ENCODE data around the gene PHACTR1. TPM values are rescaled to one million over a fixed set of nuclear protein-coding genes. Genes with fewer than 3 reads are reported as not detected.

Gene PHACTR1
- polyA plus RNA-seq, 2 of the 4 experiments (the other 2 are of a cell fraction) = not detected

DNA sequence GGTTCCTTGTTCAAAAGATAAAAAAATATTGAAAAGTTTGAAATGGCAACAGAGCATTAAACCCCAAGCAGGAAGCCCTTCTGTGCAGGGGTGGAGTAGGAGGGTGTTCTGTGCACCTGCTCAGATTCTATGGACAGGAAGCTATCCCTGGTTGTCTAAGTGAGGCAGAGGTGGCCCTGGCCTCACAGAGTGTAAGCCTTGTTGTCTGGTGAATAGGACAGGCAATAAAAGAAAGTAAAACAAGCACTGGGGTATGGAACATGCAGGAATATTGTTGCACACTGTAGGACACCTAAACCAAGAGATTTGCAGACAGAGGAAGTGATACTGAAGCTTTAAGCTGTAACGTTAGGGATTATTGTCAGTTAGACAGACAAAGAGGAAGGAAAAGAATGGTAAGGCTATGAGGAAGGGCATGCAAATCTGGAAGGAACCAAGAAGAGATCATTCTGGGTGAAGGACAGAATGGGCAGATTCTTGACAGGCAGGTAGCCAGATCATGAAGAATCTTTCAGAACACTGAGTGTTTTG is 545.0 kb downstream of the PHACTR1 start:
- H3K27ac ChIP-seq = no peak overlapping the region
- CTCF ChIA-PET = interaction anchor here (1.5 to 1.6 kb wide), 2 partner anchors 11 to 66 kb away, joined by 3 to 4 read pairs; no protein-coding TSS in a partner anchor
- no peak for FAIRE-seq
- POLR2A ChIA-PET = no interaction called here
- no peak for TF ChIP-seq MAFK (IDR thresholded peaks at IDR 0.05; ENCODE audit: partially characterized antibody)
- TF ChIP-seq GATA3 (IDR thresholded peaks at IDR 0.05; ENCODE audit: borderline replicate concordance) = no peak
- H3K4me1 ChIP-seq = no peaks in the 10 kb centered on the region
- no peak for DNase-seq (ENCODE audit: low read depth in 1 of 2, low spot score in 1 of 2)
- WGBS (ENCODE audit: missing lambda C conversion rate) = 58% methylated on average over 1 of the region's 1 CpG
- no peak for ATAC-seq
- H3K4me3 ChIP-seq = no peak overlapping the region
- no peaks in the 10 kb centered on the region for H3K9me3 ChIP-seq
- no peak overlapping the region for H3K4me2 ChIP-seq

DNA sequence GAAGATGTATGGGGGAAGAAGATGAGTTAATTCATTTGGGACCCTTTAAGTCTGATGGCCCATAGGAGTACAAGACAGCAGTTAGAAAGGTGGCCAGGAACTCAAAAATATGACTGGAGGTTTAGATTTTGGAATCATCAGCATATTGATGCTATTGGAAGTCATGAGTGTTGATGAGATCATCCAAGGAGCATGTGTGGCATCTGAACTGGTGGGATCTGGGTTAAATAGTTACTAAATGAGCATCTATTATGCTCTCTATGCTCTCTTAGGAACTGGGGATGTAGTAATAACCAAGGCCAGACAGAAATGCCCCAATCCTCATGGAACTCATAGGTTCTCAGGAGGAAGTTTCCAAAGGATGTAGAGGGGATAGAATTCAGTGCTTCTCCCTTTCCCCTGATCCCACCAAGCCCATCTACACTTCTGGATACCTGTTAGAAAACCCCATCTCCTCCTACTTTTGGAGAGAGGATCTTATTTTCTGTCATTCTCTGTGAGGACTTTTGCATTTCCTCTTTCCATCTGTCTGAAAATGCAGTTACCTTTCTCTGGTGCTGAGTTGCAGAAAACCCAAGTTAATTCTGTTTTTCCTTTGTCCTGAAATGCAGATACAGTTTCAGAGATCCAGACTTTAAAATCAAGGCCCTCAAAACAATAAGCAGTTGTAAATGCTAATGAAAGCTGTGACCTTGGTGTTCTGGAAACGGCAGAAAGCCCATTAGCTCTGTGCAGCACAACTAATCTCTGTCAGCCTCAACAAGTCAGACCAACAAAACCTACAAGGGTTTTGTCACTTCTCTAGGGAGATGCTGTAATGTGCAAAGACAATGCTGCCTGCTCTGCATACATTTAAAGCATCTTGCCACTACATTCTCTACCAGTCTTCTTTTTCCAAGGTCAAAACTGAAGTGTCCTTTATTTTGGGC is 546.0 kb downstream of the PHACTR1 start:
- Histone ChIP-seq H3K27ac (no peak overlapping the region), H3K9me3 (no peaks in the 10 kb centered on the region), H3K4me2 (no peak overlapping the region), H3K4me3 (no peak overlapping the region), H3K4me1 (no peaks in the 10 kb centered on the region)
- CTCF ChIA-PET = no interaction called here
- POLR2A ChIA-PET = no interaction called here
- TF ChIP-seq JUNB (IDR thresholded peaks at IDR 0.05) = no peak
- TF ChIP-seq RNF2 (IDR thresholded peaks at IDR 0.05; ENCODE audit: borderline replicate concordance, low read depth) = no peak
- no peak for TF ChIP-seq PHF8 (IDR thresholded peaks at IDR 0.05; ENCODE audit: borderline replicate concordance, low read depth)
- no peak for TF ChIP-seq MAZ (IDR thresholded peaks at IDR 0.05; ENCODE audit: borderline replicate concordance, low read depth, low read length)
- TF ChIP-seq GATA3 (IDR thresholded peaks at IDR 0.05; ENCODE audit: borderline replicate concordance) = no peak
- no peak for TF ChIP-seq NR3C1 (IDR thresholded peaks at IDR 0.05)
- TF ChIP-seq SMC3 (IDR thresholded peaks at IDR 0.05) = no peak
- no peak for TF ChIP-seq HOXB13 (CRISPR knock-in tag; IDR thresholded peaks at IDR 0.05; ENCODE audit: low read depth)
- no peak for TF ChIP-seq KDM1A (IDR thresholded peaks at IDR 0.05; ENCODE audit: low read depth)
- TF ChIP-seq, protein P1, sequence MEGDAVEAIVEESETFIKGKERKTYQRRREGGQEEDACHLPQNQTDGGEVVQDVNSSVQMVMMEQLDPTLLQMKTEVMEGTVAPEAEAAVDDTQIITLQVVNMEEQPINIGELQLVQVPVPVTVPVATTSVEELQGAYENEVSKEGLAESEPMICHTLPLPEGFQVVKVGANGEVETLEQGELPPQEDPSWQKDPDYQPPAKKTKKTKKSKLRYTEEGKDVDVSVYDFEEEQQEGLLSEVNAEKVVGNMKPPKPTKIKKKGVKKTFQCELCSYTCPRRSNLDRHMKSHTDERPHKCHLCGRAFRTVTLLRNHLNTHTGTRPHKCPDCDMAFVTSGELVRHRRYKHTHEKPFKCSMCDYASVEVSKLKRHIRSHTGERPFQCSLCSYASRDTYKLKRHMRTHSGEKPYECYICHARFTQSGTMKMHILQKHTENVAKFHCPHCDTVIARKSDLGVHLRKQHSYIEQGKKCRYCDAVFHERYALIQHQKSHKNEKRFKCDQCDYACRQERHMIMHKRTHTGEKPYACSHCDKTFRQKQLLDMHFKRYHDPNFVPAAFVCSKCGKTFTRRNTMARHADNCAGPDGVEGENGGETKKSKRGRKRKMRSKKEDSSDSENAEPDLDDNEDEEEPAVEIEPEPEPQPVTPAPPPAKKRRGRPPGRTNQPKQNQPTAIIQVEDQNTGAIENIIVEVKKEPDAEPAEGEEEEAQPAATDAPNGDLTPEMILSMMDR (IDR thresholded peaks at IDR 0.05) = no peak
- no peak for TF ChIP-seq FOXS1 (CRISPR knock-in tag; IDR thresholded peaks at IDR 0.05)
- FAIRE-seq (no peak), DNase-seq (ENCODE audit: low read depth in 1 of 2, low spot score in 1 of 2) (no peak), ATAC-seq (no peak)
- 8% methylated on average over 1 of the region's 1 CpG for WGBS (ENCODE audit: missing lambda C conversion rate)

DNA sequence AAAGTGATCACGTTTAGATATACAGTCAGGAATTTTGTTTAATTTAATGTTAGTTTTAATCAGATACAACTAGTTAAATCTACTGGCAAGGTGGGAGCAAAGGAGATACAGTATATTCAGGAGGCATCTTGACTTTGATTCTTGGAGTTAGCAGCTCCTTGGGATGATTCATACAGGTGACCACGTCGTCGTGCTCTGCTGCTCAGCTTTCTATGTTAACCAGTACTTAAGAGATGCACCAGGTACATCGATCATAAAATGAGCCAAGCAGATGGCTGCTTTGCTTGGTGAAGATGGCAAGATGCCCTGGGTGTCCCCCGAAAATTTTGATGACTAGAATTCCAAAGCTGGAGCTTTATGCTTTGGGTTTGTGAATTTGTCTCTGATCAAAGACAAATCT is 547.1 kb downstream of the PHACTR1 start:
- FAIRE-seq (no peak), DNase-seq (ENCODE audit: low read depth in 1 of 2, low spot score in 1 of 2) (no peak), ATAC-seq (no peak)
- Histone ChIP-seq H3K4me1 (0 out of 3 replicates have a peak, but pooled peaks cover under 1% of the 10 kb centered on the region), H3K4me2 (no peak overlapping the region), H3K9me3 (no peaks in the 10 kb centered on the region), H3K27ac (no peak overlapping the region), H3K4me3 (no peak overlapping the region)
- TF ChIP-seq TP53 (CRISPR knock-in tag; IDR thresholded peaks at IDR 0.05) (no peak), RCOR1 (IDR thresholded peaks at IDR 0.05; ENCODE audit: low read depth, low read length) (no peak), RNF2 (IDR thresholded peaks at IDR 0.05; ENCODE audit: borderline replicate concordance, low read depth) (no peak)
- TF ChIP-seq, protein P2, sequence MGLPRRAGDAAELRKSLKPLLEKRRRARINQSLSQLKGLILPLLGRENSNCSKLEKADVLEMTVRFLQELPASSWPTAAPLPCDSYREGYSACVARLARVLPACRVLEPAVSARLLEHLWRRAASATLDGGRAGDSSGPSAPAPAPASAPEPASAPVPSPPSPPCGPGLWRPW (IDR thresholded peaks at IDR 0.05) = no peak
- ChIA-PET POLR2A (interaction anchor here (0.6 kb wide), 1 partner anchor 20 kb away, joined by 3 read pairs; no protein-coding TSS in a partner anchor), CTCF (interaction anchor here (0.9 kb wide), 1 partner anchor 69 kb away, joined by 4 read pairs; no protein-coding TSS in a partner anchor)
- 47% methylated on average over 6 of the region's 6 CpGs for WGBS (ENCODE audit: missing lambda C conversion rate)

DNA sequence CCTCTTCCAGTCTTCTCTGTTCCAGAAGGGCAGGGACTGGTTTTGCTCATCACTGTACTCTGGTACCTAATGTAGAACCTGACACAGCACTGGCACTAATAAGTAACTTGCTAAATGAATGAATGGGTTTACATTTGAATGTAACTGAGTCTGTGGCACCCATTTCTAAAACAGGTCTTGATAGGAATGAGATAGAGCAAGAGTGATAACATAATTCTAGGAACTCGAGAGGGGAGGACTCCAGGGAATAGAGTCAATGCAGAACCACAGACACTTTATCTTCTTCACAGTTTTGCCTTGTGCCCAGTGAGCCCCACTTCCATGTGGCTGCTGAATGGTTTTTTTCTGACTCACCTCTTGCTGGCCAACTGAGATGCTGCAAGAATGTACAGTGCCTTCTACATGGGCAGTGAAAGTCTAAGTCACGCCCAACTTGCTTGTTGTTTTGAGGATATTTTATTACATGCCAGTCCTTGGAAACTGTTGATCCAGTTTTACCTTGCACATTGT is 550.6 kb downstream of the PHACTR1 start:
- CTCF ChIA-PET = no interaction called here
- H3K4me3 ChIP-seq = no peak overlapping the region
- no peak for ATAC-seq

More for the DNA sequence above, 550.6 kb downstream of the PHACTR1 start:
- WGBS (ENCODE audit: missing lambda C conversion rate) = 44% methylated on average over 2 of the region's 2 CpGs
- POLR2A ChIA-PET = no interaction called here
- no peak overlapping the region for H3K27ac ChIP-seq
- no peak for TF ChIP-seq CEBPB (IDR thresholded peaks at IDR 0.05)
- TF ChIP-seq, protein P3, sequence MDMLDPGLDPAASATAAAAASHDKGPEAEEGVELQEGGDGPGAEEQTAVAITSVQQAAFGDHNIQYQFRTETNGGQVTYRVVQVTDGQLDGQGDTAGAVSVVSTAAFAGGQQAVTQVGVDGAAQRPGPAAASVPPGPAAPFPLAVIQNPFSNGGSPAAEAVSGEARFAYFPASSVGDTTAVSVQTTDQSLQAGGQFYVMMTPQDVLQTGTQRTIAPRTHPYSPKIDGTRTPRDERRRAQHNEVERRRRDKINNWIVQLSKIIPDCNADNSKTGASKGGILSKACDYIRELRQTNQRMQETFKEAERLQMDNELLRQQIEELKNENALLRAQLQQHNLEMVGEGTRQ (IDR thresholded peaks at IDR 0.05) = no peak
- TF ChIP-seq POLR2A (IDR thresholded peaks at IDR 0.05; ENCODE audit: low read length) = no peak
- no peak for TF ChIP-seq POLR2AphosphoS2 (conservative IDR thresholded peaks at IDR 0.05; ENCODE audit: low read length)
- H3K4me2 ChIP-seq = no peak overlapping the region
- no peak for DNase-seq (ENCODE audit: low read depth in 1 of 2, low spot score in 1 of 2)
- 0 out of 3 replicates have a peak, but pooled peaks cover 9% of the 10 kb centered on the region for H3K4me1 ChIP-seq
- H3K9me3 ChIP-seq = no peaks in the 10 kb centered on the region
- no peak for FAIRE-seq

All from A549 (cell line).